Activated effector memory CD4-positive, alpha-beta T cell treated with anti-CD3 and anti-CD28 coated beads, Interleukin-2, amount 50 U/mL, for 16 hours (primary cell): ENCODE data around the gene DENND1A.

Experiments used
- DNase-seq: peaks from one replicate; pipeline ENCODE4 v3.0.0-alpha.2; 2020

The DENND1A gene

GRCh38 chr9:123478967-123479602, 450.8 kb downstream of the DENND1A start:
- no peak for DNase-seq

- DNase-seq = peak; percentile 47
These were observed 451.8 kb downstream of the DENND1A start for GRCh38 chr9:123478160-123478559.

- no peak for DNase-seq
These were observed 454.5 kb downstream of the DENND1A start for GRCh38 chr9:123475407-123475806.

- DNase-seq = no peak
These were observed 456.9 kb downstream of the DENND1A start for GRCh38 chr9:123472862-123473614.

- no peak for DNase-seq
These were observed 457.9 kb downstream of the DENND1A start for GRCh38 chr9:123471843-123472570.

GRCh38 chr9:123470991-123471770, 458.7 kb downstream of the DENND1A start:
- no peak for DNase-seq

GRCh38 chr9:123470121-123470782, 459.7 kb downstream of the DENND1A start:
- no peak for DNase-seq

GRCh38 chr9:123469282-123469681, 460.6 kb downstream of the DENND1A start:
- no peak for DNase-seq

GRCh38 chr9:123468541-123468940, 461.4 kb downstream of the DENND1A start:
- no peak for DNase-seq

GRCh38 chr9:123465304-123465703, 464.6 kb downstream of the DENND1A start:
- DNase-seq = no peak

GRCh38 chr9:123460091-123460490, 469.8 kb downstream of the DENND1A start:
- no peak for DNase-seq

GRCh38 chr9:123457583-123457982, 472.3 kb downstream of the DENND1A start:
- DNase-seq = peak; percentile 56

GRCh38 chr9:123456011-123456410, 473.9 kb downstream of the DENND1A start:
- peak; percentile 24 for DNase-seq

GRCh38 chr9:123455187-123455586, 474.7 kb downstream of the DENND1A start:
- peak; percentile 59 for DNase-seq

- peak; percentile 19 for DNase-seq
These were observed 475.6 kb downstream of the DENND1A start for GRCh38 chr9:123454361-123454760.

GRCh38 chr9:123453831-123454321, 476.1 kb downstream of the DENND1A start:
- peak; percentile 34 for DNase-seq

- peak; percentile 33 for DNase-seq
These were observed 476.8 kb downstream of the DENND1A start for GRCh38 chr9:123453076-123453667.

GRCh38 chr9:123450996-123451395, 478.9 kb downstream of the DENND1A start:
- peak; percentile 3 for DNase-seq

- DNase-seq = peak; percentile 34
These were observed 479.7 kb downstream of the DENND1A start for GRCh38 chr9:123450098-123450770.

GRCh38 chr9:123447934-123448646, 481.8 kb downstream of the DENND1A start:
- DNase-seq = peak; percentile 25
